Astrocyte (in vitro differentiated cells and primary cell): Measurements from ENCODE around the gene CCNL2. TPM values are rescaled to one million over a fixed set of nuclear protein-coding genes. Genes with fewer than 3 reads are reported as not detected.

Source experiments
- DNase-seq: peaks from one replicate; pipeline ENCODE4 v3.0.0-alpha.2; 2010; ENCODE audit warnings: low read depth
- FAIRE-seq: peaks from 2 replicates; lab custom pipeline; 2011; peaks lifted over from hg19 to GRCh38; lab: Jason Lieb, UNC
- H2AFZ ChIP-seq: 2 replicates; pipeline ENCODE4 v1.6.0; 2012; ENCODE audit warnings: low read depth, low read length, inconsistent platforms
- H3K27ac ChIP-seq: 2 replicates; pipeline ENCODE4 v1.5.1; 2011; ENCODE audit warnings: low read depth, low read length, inconsistent platforms
- H3K27me3 ChIP-seq: 2 replicates; pipeline ENCODE4 v1.6.0; 2011; ENCODE audit warnings: low read length, inconsistent platforms; ENCODE audit not compliant: insufficient read depth
- H3K36me3 ChIP-seq: 2 replicates; pipeline ENCODE4 v1.5.1; 2011; ENCODE audit warnings: low read length, inconsistent platforms; ENCODE audit not compliant: insufficient read depth
- H3K4me1 ChIP-seq: 2 replicates; pipeline ENCODE4 v1.5.1; 2011; ENCODE audit warnings: low read length, inconsistent platforms; ENCODE audit not compliant: insufficient read depth
- H3K4me2 ChIP-seq: 2 replicates; pipeline ENCODE4 v1.6.0; 2012; ENCODE audit warnings: low read length, inconsistent platforms
- H3K4me3 ChIP-seq: 2 replicates; pipeline ENCODE4 v1.5.1; 2011; ENCODE audit warnings: low read depth, mild to moderate bottlenecking, low read length, inconsistent platforms; ENCODE audit not compliant: insufficient read depth
- H3K79me2 ChIP-seq: 2 replicates; pipeline ENCODE4 v1.6.0; 2012; ENCODE audit warnings: mild to moderate bottlenecking, low read length, inconsistent platforms; ENCODE audit not compliant: insufficient read depth
- H3K9ac ChIP-seq: 2 replicates; pipeline ENCODE4 v1.6.0; 2012; ENCODE audit warnings: mild to moderate bottlenecking, low read length, inconsistent platforms
- H3K9me3 ChIP-seq: 2 replicates; pipeline ENCODE4 v1.5.1; 2012; ENCODE audit warnings: low read depth, mild to moderate bottlenecking, low read length, inconsistent platforms; ENCODE audit not compliant: insufficient read depth
- H4K20me1 ChIP-seq: 2 replicates; pipeline ENCODE4 v1.6.0; 2012; ENCODE audit warnings: low read length, inconsistent platforms; ENCODE audit not compliant: insufficient read depth
- H3K27ac Mint-ChIP-seq: one replicate; pipeline ENCODE4 v1.8.0; 2021; ENCODE audit warnings: mild to moderate bottlenecking, mixed read lengths; ENCODE audit not compliant: unreplicated experiment
- H3K27me3 Mint-ChIP-seq: one replicate; pipeline ENCODE4 v1.8.0; 2021; ENCODE audit warnings: low read depth, mixed read lengths; ENCODE audit not compliant: unreplicated experiment
- H3K36me3 Mint-ChIP-seq: one replicate; pipeline ENCODE4 v1.8.0; 2021; ENCODE audit warnings: low read depth, mixed read lengths; ENCODE audit not compliant: unreplicated experiment
- H3K4me1 Mint-ChIP-seq: one replicate; pipeline ENCODE4 v1.8.0; 2021; ENCODE audit warnings: low read depth, mixed read lengths; ENCODE audit not compliant: unreplicated experiment
- H3K4me3 Mint-ChIP-seq: one replicate; pipeline ENCODE4 v1.8.0; 2021; ENCODE audit warnings: mild to moderate bottlenecking, moderate library complexity, mixed read lengths; ENCODE audit not compliant: unreplicated experiment
- H3K9me3 Mint-ChIP-seq: one replicate; pipeline ENCODE4 v1.8.0; 2021; ENCODE audit warnings: mild to moderate bottlenecking, mixed read lengths; ENCODE audit not compliant: unreplicated experiment
- CTCF ChIP-seq: IDR thresholded peaks from 2 replicates; pipeline ENCODE4 v1.5.1; 2011; ENCODE audit warnings: low read depth, mild to moderate bottlenecking, inconsistent platforms, low read length, moderate library complexity; ENCODE audit not compliant: insufficient read depth
- EZH2 ChIP-seq: IDR thresholded peaks from 2 replicates; pipeline ENCODE4 v1.6.1; 2012; ENCODE audit warnings: mild to moderate bottlenecking, low read length, inconsistent platforms; ENCODE audit not compliant: insufficient read depth
- total RNA-seq: library from RNA; stranded (reverse); gene quantifications from 2 replicates; pipeline ENCODE4 v1.2.1, GENCODE V29; 2021

CCNL2 gene
- total RNA-seq, 1 donor from 2014 or later: 194 TPM

- Mint-ChIP-seq H3K4me3 (no peak overlapping the region), H3K9me3 (no peaks in the 10 kb centered on the region), H3K36me3 (no peaks in the 10 kb centered on the region), H3K27ac (peak overlapping the region; percentile 12), H3K4me1 (peaks cover 16% of the 10 kb centered on the region), H3K27me3 (no peaks in the 10 kb centered on the region)
- H3K9me3 ChIP-seq: no peaks in the 10 kb centered on the region
- DNase-seq (no peak), FAIRE-seq (no peak)
- no peak overlapping the region for H3K4me2 ChIP-seq
- H3K27ac ChIP-seq: no peak overlapping the region
- H3K9ac ChIP-seq: no peak overlapping the region
- H3K27me3 ChIP-seq: no peaks in the 10 kb centered on the region
- H3K79me2 ChIP-seq: no peaks in the 10 kb centered on the region
- H3K36me3 ChIP-seq: no peaks in the 10 kb centered on the region
- H4K20me1 ChIP-seq: peaks cover 4% of the 10 kb centered on the region
- TF ChIP-seq CTCF: no peak
- TF ChIP-seq EZH2: no peak
- H3K4me3 ChIP-seq: no peak overlapping the region
- peaks cover 35% of the 10 kb centered on the region for H3K4me1 ChIP-seq
- H2AFZ ChIP-seq: no peak overlapping the region
Observed at GRCh38 chr1:1431845-1432273, 32.7 kb upstream of the CCNL2 start.

GRCh38 chr1:1430992-1431844 is 32.1 kb upstream of the CCNL2 start:
- Mint-ChIP-seq H3K36me3 (no peaks in the 10 kb centered on the region), H3K4me3 (no peak overlapping the region)
- H3K4me2 ChIP-seq: no peak overlapping the region

More at GRCh38 chr1:1430992-1431844, 32.1 kb upstream of the CCNL2 start:
- no peaks in the 10 kb centered on the region for H3K79me2 ChIP-seq
- H3K4me1 ChIP-seq: peaks cover 33% of the 10 kb centered on the region
- no peaks in the 10 kb centered on the region for H3K27me3 ChIP-seq
- no peaks in the 10 kb centered on the region for H3K27me3 Mint-ChIP-seq
- H3K9ac ChIP-seq: no peak overlapping the region
- peak overlapping the region; percentile 12 for H3K27ac Mint-ChIP-seq
- no peak for DNase-seq
- no peaks in the 10 kb centered on the region for H3K9me3 ChIP-seq
- peaks cover 16% of the 10 kb centered on the region for H3K4me1 Mint-ChIP-seq
- no peak overlapping the region for H3K27ac ChIP-seq
- H3K9me3 Mint-ChIP-seq: no peaks in the 10 kb centered on the region
- TF ChIP-seq CTCF (no peak), EZH2 (no peak)
- H4K20me1 ChIP-seq: no peaks in the 10 kb centered on the region
- FAIRE-seq: no peak
- H3K36me3 ChIP-seq: no peaks in the 10 kb centered on the region
- no peak overlapping the region for H2AFZ ChIP-seq
- H3K4me3 ChIP-seq: no peak overlapping the region
